Caco-2 (cell line): Measurements from ENCODE around the gene GDF11. TPM values are rescaled to one million over a fixed set of nuclear protein-coding genes. Genes with fewer than 3 reads are reported as not detected.
A peak's percentile ranks its signal among the peaks of the same experiment; 100 is the strongest.

Source experiments
- BruUV-seq: library from RNA; stranded (reverse); fragments of 400-500 nt; replicated peaks from 2 replicates; lab custom pipeline; 2021; lab: Mats Ljungman, UMichigan
- CTCF ChIA-PET: fragments of 300-600 bp; sonication (Branson Sonifier 250); formaldehyde crosslinking; loops from one replicate; lab custom pipeline; 2022; ENCODE audit warnings: antibody characterized with exemption; lab: Charles Lee
- POLR2A ChIA-PET: fragments of 300-600 bp; sonication (Branson Sonifier 250); formaldehyde crosslinking; loops from one replicate; lab custom pipeline; 2022; ENCODE audit warnings: antibody characterized with exemption; lab: Charles Lee
- DNase-seq, 2 experiments: peaks; one replicate each; pipeline versions ENCODE4 v3.0.0 to v3.0.0-alpha.2; 2020 to 2022
- H3K27me3 ChIP-seq: replicated peaks from 2 replicates; pipeline ENCODE4 v1.6.0; 2011; ENCODE audit warnings: low read length; ENCODE audit not compliant: control insufficient read depth, insufficient read depth
- H3K36me3 ChIP-seq: 2 replicates; pipeline ENCODE4 v1.5.1; 2011; ENCODE audit warnings: low read length; ENCODE audit not compliant: control insufficient read depth, insufficient read depth
- H3K4me1 ChIP-seq: fragments of 250-450 bp; sonication (Bioruptor Pico); 2 replicates; pipeline ENCODE4 v1.5.1; 2020; ENCODE audit warnings: mild to moderate bottlenecking
- H3K4me3 ChIP-seq: 2 replicates; pipeline ENCODE4 v1.5.1; 2011; ENCODE audit warnings: low read depth, mild to moderate bottlenecking, control low read depth, low read length
- H3K9me3 ChIP-seq: fragments of 250-450 bp; sonication (Bioruptor Pico); 2 replicates; pipeline ENCODE4 v1.5.1; 2020; ENCODE audit warnings: mild to moderate bottlenecking, moderate library complexity
- H3K27ac Mint-ChIP-seq: one replicate; pipeline ENCODE4 v1.8.0; 2022; ENCODE audit warnings: mixed read lengths; ENCODE audit not compliant: unreplicated experiment
- H3K27me3 Mint-ChIP-seq: one replicate; pipeline ENCODE4 v1.8.0; 2022; ENCODE audit warnings: mixed read lengths; ENCODE audit not compliant: insufficient read depth, unreplicated experiment
- H3K36me3 Mint-ChIP-seq: one replicate; pipeline ENCODE4 v1.8.0; 2022; ENCODE audit warnings: mild to moderate bottlenecking, mixed read lengths; ENCODE audit not compliant: insufficient read depth, unreplicated experiment
- H3K4me1 Mint-ChIP-seq: one replicate; pipeline ENCODE4 v1.8.0; 2022; ENCODE audit warnings: low read depth, mixed read lengths; ENCODE audit not compliant: unreplicated experiment
- H3K4me3 Mint-ChIP-seq: one replicate; pipeline ENCODE4 v1.8.0; 2022; ENCODE audit warnings: mild to moderate bottlenecking, moderate library complexity, mixed read lengths; ENCODE audit not compliant: unreplicated experiment
- H3K9me3 Mint-ChIP-seq: one replicate; pipeline ENCODE4 v1.8.0; 2022; ENCODE audit warnings: mixed read lengths; ENCODE audit not compliant: unreplicated experiment
- intact Hi-C: fragments of 100-400 bp; cut with micrococcal nuclease; formaldehyde crosslinking; loops from one replicate; pipeline ENCODE4 v1.10.0; 2022; ENCODE audit not compliant: unreplicated experiment
- total RNA-seq: library from RNA; stranded (reverse); gene quantifications from 2 replicates; pipeline ENCODE4 v1.2.3, GENCODE V29; 2022
- TF ChIP-seq, protein P1 (sequence below), 2 experiments: fragments of 200-600 bp in 1 of 2; IDR thresholded peaks; 1 replicate in 1 of 2; 2 replicates in 1 of 2; pipeline versions ENCODE4 v1.5.1 to v1.8.0; 2011 to 2022; ENCODE audit warnings: antibody characterized with exemption in 1 of 2, control low read depth in 1 of 2, inconsistent platforms in 1 of 2, low read depth in 1 of 2, low read length in 1 of 2, mild to moderate bottlenecking in 1 of 2, moderate library complexity in 1 of 2; ENCODE audit not compliant: insufficient read depth in 1 of 2, severe bottlenecking in 1 of 2, unreplicated experiment in 1 of 2

GDF11 gene
- total RNA-seq, 1 experiment from 2014 or later: 11.0 TPM

- TF ChIP-seq, protein P1, sequence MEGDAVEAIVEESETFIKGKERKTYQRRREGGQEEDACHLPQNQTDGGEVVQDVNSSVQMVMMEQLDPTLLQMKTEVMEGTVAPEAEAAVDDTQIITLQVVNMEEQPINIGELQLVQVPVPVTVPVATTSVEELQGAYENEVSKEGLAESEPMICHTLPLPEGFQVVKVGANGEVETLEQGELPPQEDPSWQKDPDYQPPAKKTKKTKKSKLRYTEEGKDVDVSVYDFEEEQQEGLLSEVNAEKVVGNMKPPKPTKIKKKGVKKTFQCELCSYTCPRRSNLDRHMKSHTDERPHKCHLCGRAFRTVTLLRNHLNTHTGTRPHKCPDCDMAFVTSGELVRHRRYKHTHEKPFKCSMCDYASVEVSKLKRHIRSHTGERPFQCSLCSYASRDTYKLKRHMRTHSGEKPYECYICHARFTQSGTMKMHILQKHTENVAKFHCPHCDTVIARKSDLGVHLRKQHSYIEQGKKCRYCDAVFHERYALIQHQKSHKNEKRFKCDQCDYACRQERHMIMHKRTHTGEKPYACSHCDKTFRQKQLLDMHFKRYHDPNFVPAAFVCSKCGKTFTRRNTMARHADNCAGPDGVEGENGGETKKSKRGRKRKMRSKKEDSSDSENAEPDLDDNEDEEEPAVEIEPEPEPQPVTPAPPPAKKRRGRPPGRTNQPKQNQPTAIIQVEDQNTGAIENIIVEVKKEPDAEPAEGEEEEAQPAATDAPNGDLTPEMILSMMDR (IDR thresholded peaks at IDR 0.05; ENCODE audit: insufficient read depth in 1 of 2, low read depth in 1 of 2, low read length in 1 of 2, severe bottlenecking in 1 of 2, unreplicated experiment in 1 of 2): no peak
- Histone ChIP-seq H3K36me3 (no peaks in the 10 kb centered on the region), H3K4me3 (peak overlapping the region; percentile 78), H3K27me3 (no peaks in the 10 kb centered on the region), H3K4me1 (peaks cover 37% of the 10 kb centered on the region), H3K9me3 (no peaks in the 10 kb centered on the region)
- no TSS peak for BruUV-seq
- Mint-ChIP-seq H3K27me3 (peaks cover 12% of the 10 kb centered on the region), H3K4me3 (peak overlapping the region; percentile 78), H3K9me3 (no peaks in the 10 kb centered on the region), H3K36me3 (no peaks in the 10 kb centered on the region), H3K4me1 (peaks cover 18% of the 10 kb centered on the region), H3K27ac (no peak overlapping the region)
- no peak for DNase-seq
- CTCF ChIA-PET: interaction anchor here (0.7 to 3.5 kb wide), 8 partner anchors 9 to 111 kb away, joined by 3 to 41 read pairs (median 3); partner anchors contain the start of genes BLOC1S1, ORMDL2, RDH5 and SARNP
- POLR2A ChIA-PET: interaction anchor here (0.5 to 1.0 kb wide), 2 partner anchors 321 to 397 kb away, joined by 3 to 12 read pairs; partner anchors contain the start of gene PA2G4
- intact Hi-C loops: no loop called here
Measured at GRCh38 chr12:55706568-55707218, 36.2 kb upstream of the GDF11 start.

GRCh38 chr12:55707219-55707671 lies 35.7 kb upstream of the GDF11 start:
- ChIA-PET CTCF (interaction anchor here (0.6 to 3.5 kb wide), 6 partner anchors 11 to 72 kb away, joined by 3 to 41 read pairs (median 4); partner anchors contain the start of gene RDH5), POLR2A (interaction anchor here (1.0 kb wide), 1 partner anchor 397 kb away, joined by 3 read pairs; the partner anchor contains the start of gene PA2G4)
- H3K27ac Mint-ChIP-seq: no peak overlapping the region
- H3K4me1 Mint-ChIP-seq: peaks cover 18% of the 10 kb centered on the region
- peaks cover 15% of the 10 kb centered on the region for H3K27me3 Mint-ChIP-seq
- no peaks in the 10 kb centered on the region for H3K36me3 Mint-ChIP-seq
- no peaks in the 10 kb centered on the region for H3K27me3 ChIP-seq
- H3K9me3 ChIP-seq: no peaks in the 10 kb centered on the region
- peaks cover 37% of the 10 kb centered on the region for H3K4me1 ChIP-seq
- TF ChIP-seq, protein P1 (IDR thresholded peaks at IDR 0.05; ENCODE audit: insufficient read depth in 1 of 2, low read depth in 1 of 2, low read length in 1 of 2, severe bottlenecking in 1 of 2, unreplicated experiment in 1 of 2): no peak
- peak overlapping the region; percentile 78 for H3K4me3 Mint-ChIP-seq
- DNase-seq: peak in 1 of 2 experiments; percentile 35
- H3K9me3 Mint-ChIP-seq: no peaks in the 10 kb centered on the region
- intact Hi-C loops: no loop called here
- TSS peak; percentile 30 for BruUV-seq
- peak overlapping the region; percentile 78 for H3K4me3 ChIP-seq
- no peaks in the 10 kb centered on the region for H3K36me3 ChIP-seq

DNA sequence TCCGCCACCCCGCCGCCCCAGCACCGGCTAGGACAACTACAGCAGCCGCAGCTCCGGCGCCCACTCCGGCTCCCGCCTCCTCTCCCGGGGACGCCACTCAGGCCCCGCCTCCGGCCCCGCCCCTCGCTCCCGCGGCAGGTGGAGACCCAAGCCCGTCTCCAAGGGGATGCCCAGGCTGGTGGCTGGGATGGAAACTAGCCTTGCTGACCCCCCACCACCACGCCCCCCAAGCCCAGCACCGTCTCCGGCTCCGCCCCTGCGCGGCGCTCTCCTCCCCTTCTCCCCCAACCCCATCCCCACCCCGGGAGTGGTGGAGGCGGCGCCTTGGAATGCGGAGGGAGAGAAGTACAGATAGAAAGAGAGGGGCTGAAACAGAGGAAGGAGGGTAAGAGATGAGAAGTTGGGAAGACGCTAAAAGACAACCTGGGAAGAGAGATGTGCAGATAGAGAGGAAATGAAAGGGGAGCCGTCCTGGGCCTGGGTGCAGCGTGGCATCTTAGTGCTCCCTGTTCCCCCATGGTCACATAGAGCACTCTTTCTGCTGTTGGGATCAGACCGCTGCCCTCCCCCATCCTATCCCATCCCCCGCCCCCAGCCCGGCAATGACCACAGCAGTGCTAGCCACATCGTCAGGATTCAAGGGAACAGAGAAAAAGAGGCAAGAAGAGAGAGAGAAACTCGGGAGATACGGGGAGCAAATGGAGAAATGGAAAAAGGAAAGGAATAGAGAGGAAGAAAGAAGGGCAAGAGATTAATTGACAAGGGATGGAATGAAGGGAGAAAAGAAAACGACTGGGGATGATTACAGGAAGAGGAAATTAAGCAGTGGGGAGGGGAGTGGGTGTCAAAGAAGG lies 34.9 kb upstream of the GDF11 start, which contains the start of gene ITGA7:
TSS of gene ITGA7 (minus strand) at position 64 of the 854 bp plus-strand sequence. CDS start 222 bp downstream, outside the sequence.
- Mint-ChIP-seq H3K27ac (no peak within 1 kb of the TSS), H3K4me3 (peak within 1 kb of the TSS; percentile 78), H3K4me1 (peaks cover 18% of the 10 kb centered on the region), H3K27me3 (peaks cover 18% of the 10 kb centered on the region), H3K36me3 (no peaks in the 10 kb centered on the region), H3K9me3 (no peaks in the 10 kb centered on the region)
- ChIA-PET CTCF (interaction anchor here (0.6 to 3.5 kb wide), 4 partner anchors 12 to 73 kb away, joined by 3 to 41 read pairs (median 6); partner anchors contain the start of gene RDH5), POLR2A (interaction anchor here (1.0 kb wide), 1 partner anchor 396 kb away, joined by 3 read pairs; the partner anchor contains the start of gene PA2G4)
- TF ChIP-seq, protein P1 (IDR thresholded peaks at IDR 0.05; ENCODE audit: insufficient read depth in 1 of 2, low read depth in 1 of 2, low read length in 1 of 2, severe bottlenecking in 1 of 2, unreplicated experiment in 1 of 2): no peak
- Histone ChIP-seq H3K36me3 (no peaks in the 10 kb centered on the region), H3K9me3 (no peaks in the 10 kb centered on the region), H3K27me3 (no peaks in the 10 kb centered on the region), H3K4me3 (peak within 1 kb of the TSS; percentile 78), H3K4me1 (peaks cover 37% of the 10 kb centered on the region)
- peak; percentile 76 to 86 for DNase-seq
- BruUV-seq: no TSS peak
- intact Hi-C loops: loop anchor here (1.0 kb wide), 1 partner anchor 8 kb away; the partner anchor contains the start of gene BLOC1S1
